Central memory CD8-positive, alpha-beta T cell (primary cell): Measurements from ENCODE around the gene TATDN2.
"Not testable (repeated sequence)": the region's sequence is repeated elsewhere in the genome, so short reads cannot be mapped to it uniquely, and the experiment has no call there.

Experiments
- ATAC-seq: fragments of 150-1000 bp; cut with Tn5 transposase; replicated peaks from 2 replicates; pipeline ENCODE4 v1.10.0; 2022; ENCODE audit warnings: mild to moderate bottlenecking, moderate FRiP score, moderate number of reproducible peaks; ENCODE audit not compliant: poor library complexity, severe bottlenecking; ENCODE audit errors: extremely low read depth
- DNase-seq, 2 donors: peaks; one replicate each; pipeline ENCODE4 v3.0.0; 2021; ENCODE audit warnings: low spot score in 2 of 2
- H3K27ac Mint-ChIP-seq: one replicate; pipeline ENCODE4 v1.8.0; 2022; ENCODE audit warnings: low read depth, mild to moderate bottlenecking, moderate library complexity, mixed read lengths
- H3K27me3 Mint-ChIP-seq: one replicate; pipeline ENCODE4 v1.8.0; 2022; ENCODE audit warnings: mixed read lengths
- H3K36me3 Mint-ChIP-seq: one replicate; pipeline ENCODE4 v1.8.0; 2022; ENCODE audit warnings: mild to moderate bottlenecking, moderate library complexity, mixed read lengths; ENCODE audit not compliant: insufficient read depth
- H3K4me1 Mint-ChIP-seq: one replicate; pipeline ENCODE4 v1.8.0; 2022; ENCODE audit warnings: mixed read lengths
- H3K4me3 Mint-ChIP-seq: one replicate; pipeline ENCODE4 v1.8.0; 2022; ENCODE audit warnings: mild to moderate bottlenecking, moderate library complexity, mixed read lengths
- H3K9me3 Mint-ChIP-seq: one replicate; pipeline ENCODE4 v1.8.0; 2022; ENCODE audit warnings: mixed read lengths

The TATDN2 gene

GRCh38 chr3:10263646-10264363 lies 15.5 kb downstream of the TATDN2 start:
- Mint-ChIP-seq H3K27me3 (no peaks in the 10 kb centered on the region), H3K4me1 (peaks cover 77% of the 10 kb centered on the region), H3K9me3 (no peaks in the 10 kb centered on the region), H3K36me3 (peaks cover 66% of the 10 kb centered on the region), H3K27ac (peak overlapping the region; percentile 71), H3K4me3 (peak overlapping the region; percentile 61)
- peak; percentile 27 to 37 for DNase-seq
- peak; percentile 94 for ATAC-seq

- peak overlapping the region; percentile 44 for H3K4me3 Mint-ChIP-seq
Measured at GRCh38 chr3:10265833-10266232, 17.6 kb downstream of the TATDN2 start.

GRCh38 chr3:10266936-10267335 lies 18.7 kb downstream of the TATDN2 start:
- peaks cover 72% of the 10 kb centered on the region for H3K36me3 Mint-ChIP-seq
- H3K4me1 Mint-ChIP-seq = peaks cover 55% of the 10 kb centered on the region
- not testable (repeated sequence) for H3K9me3 Mint-ChIP-seq, ATAC-seq, DNase-seq, H3K4me3 Mint-ChIP-seq, H3K27me3 Mint-ChIP-seq
- H3K27ac Mint-ChIP-seq = peak overlapping the region; percentile 24

More at GRCh38 chr3:10265833-10266232, 17.6 kb downstream of the TATDN2 start:
- Mint-ChIP-seq H3K9me3 (no peaks in the 10 kb centered on the region), H3K27ac (peak overlapping the region; percentile 73), H3K36me3 (peaks cover 73% of the 10 kb centered on the region), H3K27me3 (no peaks in the 10 kb centered on the region), H3K4me1 (peaks cover 64% of the 10 kb centered on the region)
- DNase-seq (no peak), ATAC-seq (no peak)

- Mint-ChIP-seq H3K9me3 (no peaks in the 10 kb centered on the region), H3K27ac (no peak overlapping the region), H3K4me1 (peaks cover 53% of the 10 kb centered on the region), H3K36me3 (peaks cover 67% of the 10 kb centered on the region), H3K4me3 (no peak overlapping the region), H3K27me3 (no peaks in the 10 kb centered on the region)
- ATAC-seq (no peak), DNase-seq (no peak)
Measured at GRCh38 chr3:10268116-10268515, 19.9 kb downstream of the TATDN2 start.

- H3K36me3 Mint-ChIP-seq = peaks cover 62% of the 10 kb centered on the region
- H3K27ac Mint-ChIP-seq = no peak overlapping the region
- H3K4me3 Mint-ChIP-seq = no peak overlapping the region
- peaks cover 53% of the 10 kb centered on the region for H3K4me1 Mint-ChIP-seq
- H3K27me3 Mint-ChIP-seq = no peaks in the 10 kb centered on the region
- no peaks in the 10 kb centered on the region for H3K9me3 Mint-ChIP-seq
- no peak for DNase-seq
- no peak for ATAC-seq
Measured at GRCh38 chr3:10268930-10269329, 20.7 kb downstream of the TATDN2 start.

- ATAC-seq (no peak), DNase-seq (no peak)
- Mint-ChIP-seq H3K9me3 (no peaks in the 10 kb centered on the region), H3K4me1 (peaks cover 53% of the 10 kb centered on the region), H3K36me3 (peaks cover 57% of the 10 kb centered on the region), H3K4me3 (no peak overlapping the region), H3K27ac (no peak overlapping the region), H3K27me3 (no peaks in the 10 kb centered on the region)
Measured at GRCh38 chr3:10269443-10269842, 21.2 kb downstream of the TATDN2 start.

- H3K9me3 Mint-ChIP-seq, DNase-seq, ATAC-seq, H3K27me3 Mint-ChIP-seq: not testable (repeated sequence)
- Mint-ChIP-seq H3K4me3 (peak overlapping the region; percentile 27), H3K4me1 (peaks cover 47% of the 10 kb centered on the region), H3K36me3 (peaks cover 59% of the 10 kb centered on the region), H3K27ac (peak overlapping the region; percentile 76)
Measured at GRCh38 chr3:10272476-10272875, 24.2 kb downstream of the TATDN2 start.

GRCh38 chr3:10272977-10273376 lies 24.7 kb downstream of the TATDN2 start:
- H3K4me1 Mint-ChIP-seq = peaks cover 47% of the 10 kb centered on the region

GRCh38 chr3:10273702-10274305 lies 25.5 kb downstream of the TATDN2 start:
- DNase-seq (no peak), ATAC-seq (no peak)
- Mint-ChIP-seq H3K36me3 (peaks cover 60% of the 10 kb centered on the region), H3K4me1 (peaks cover 45% of the 10 kb centered on the region), H3K4me3 (peak overlapping the region; percentile 27), H3K9me3 (no peaks in the 10 kb centered on the region), H3K27me3 (no peaks in the 10 kb centered on the region), H3K27ac (peak overlapping the region; percentile 76)

More at GRCh38 chr3:10272977-10273376, 24.7 kb downstream of the TATDN2 start:
- peaks cover 58% of the 10 kb centered on the region for H3K36me3 Mint-ChIP-seq
- H3K4me3 Mint-ChIP-seq = peak overlapping the region; percentile 27
- H3K27ac Mint-ChIP-seq = peak overlapping the region; percentile 76
- H3K9me3 Mint-ChIP-seq = no peaks in the 10 kb centered on the region
- ATAC-seq = no peak
- H3K27me3 Mint-ChIP-seq = no peaks in the 10 kb centered on the region
- DNase-seq = no peak

GRCh38 chr3:10274601-10275000 lies 26.3 kb downstream of the TATDN2 start:
- no peak for ATAC-seq
- Mint-ChIP-seq H3K27ac (no peak overlapping the region), H3K4me3 (no peak overlapping the region), H3K9me3 (no peaks in the 10 kb centered on the region), H3K36me3 (peaks cover 59% of the 10 kb centered on the region), H3K4me1 (peaks cover 40% of the 10 kb centered on the region), H3K27me3 (no peaks in the 10 kb centered on the region)
- no peak for DNase-seq

GRCh38 chr3:10277115-10277625 lies 28.9 kb downstream of the TATDN2 start:
- Mint-ChIP-seq H3K27me3 (no peaks in the 10 kb centered on the region), H3K4me3 (no peak overlapping the region), H3K36me3 (peaks cover 49% of the 10 kb centered on the region), H3K27ac (peak overlapping the region; percentile 76), H3K9me3 (no peaks in the 10 kb centered on the region), H3K4me1 (peaks cover 40% of the 10 kb centered on the region)
- no peak for ATAC-seq
- no peak for DNase-seq

- no peak overlapping the region for H3K27ac Mint-ChIP-seq
- H3K27me3 Mint-ChIP-seq = no peaks in the 10 kb centered on the region
- DNase-seq (no peak), ATAC-seq (no peak)
- no peaks in the 10 kb centered on the region for H3K9me3 Mint-ChIP-seq
- peaks cover 30% of the 10 kb centered on the region for H3K4me1 Mint-ChIP-seq
- H3K36me3 Mint-ChIP-seq = peaks cover 48% of the 10 kb centered on the region
- H3K4me3 Mint-ChIP-seq = no peak overlapping the region
Measured at GRCh38 chr3:10278501-10278900, 30.2 kb downstream of the TATDN2 start.
